HCT116 (cell line): ENCODE data around the gene CDC6. TPM values are rescaled to one million over a fixed set of nuclear protein-coding genes. Genes with fewer than 3 reads are reported as not detected.

ENCODE experiments used
- ATAC-seq: fragments of 200-7000 bp; cut with Tn5 transposase; 2 replicates; pipeline ENCODE4 v1.9.1; 2020; ENCODE audit warnings: mild to moderate bottlenecking, moderate library complexity
- BruUV-seq: library from RNA; stranded (reverse); fragments of 400-500 nt; replicated peaks from 2 replicates; lab custom pipeline; 2021; lab: Mats Ljungman, UMichigan
- CTCF ChIA-PET: fragments of 300-600 bp; sonication (Branson Sonifier 250); formaldehyde crosslinking; loops from one replicate; lab custom pipeline; 2021; ENCODE audit warnings: antibody characterized with exemption; lab: Charles Lee
- POLR2A ChIA-PET: fragments of 300-600, 350-600 bp; sonication (Branson Sonifier 250); formaldehyde crosslinking; loops from one replicate; lab custom pipeline; 2021; ENCODE audit warnings: antibody characterized with exemption; lab: Charles Lee
- RAD21 ChIA-PET, 2 experiments: fragments of 300-600 bp; sonication (Branson Sonifier 250); formaldehyde crosslinking; loops; one replicate each; lab custom pipeline; 2023; ENCODE audit warnings: low total read pairs in 2 of 2; ENCODE audit not compliant: uncharacterized antibody in 2 of 2, unreplicated experiment in 2 of 2, low non-redundant PET in 1 of 2; lab: Charles Lee
- DNase-seq: peaks from one replicate; pipeline ENCODE4 v3.0.0-alpha.2; 2010; ENCODE audit warnings: low read depth, low spot score
- H2AFZ ChIP-seq: fragments of 200-600 bp; shearing (Covaris generic), sonication (generic); 2 replicates; pipeline ENCODE4 v1.6.1; 2017; ENCODE audit warnings: low read depth, mixed run types, mixed read lengths, antibody characterized with exemption, low read length; ENCODE audit not compliant: poor library complexity, severe bottlenecking
- H3K27ac ChIP-seq: 2 replicates; pipeline ENCODE4 v1.5.1; 2012; ENCODE audit warnings: low read depth, low read length
- H3K27me3 ChIP-seq: fragments of 200-600 bp; sonication (generic); 2 replicates; pipeline ENCODE4 v1.6.1; 2016; ENCODE audit warnings: mixed run types, low read length, mixed read lengths; ENCODE audit not compliant: insufficient read depth
- H3K36me3 ChIP-seq, 2 experiments: fragments of 200-500 bp in 1 of 2; fragments of 200-600 bp in 1 of 2; sonication (Bioruptor generic) in 1 of 2; sonication (generic) in 1 of 2; 2 replicates each; pipeline versions ENCODE4 v1.5.1 to v1.6.1; 2014 to 2016; ENCODE audit warnings: low read length in 2 of 2, inconsistent platforms in 1 of 2, mixed read lengths in 1 of 2, mixed run types in 1 of 2; ENCODE audit not compliant: insufficient read depth in 2 of 2, control insufficient read depth in 1 of 2
- H3K4me1 ChIP-seq, 2 experiments: fragments of 200-600 bp in 1 of 2; sonication (generic) in 1 of 2; 2 replicates each; pipeline versions ENCODE4 v1.5.1 to v1.6.1; 2012 to 2017; ENCODE audit warnings: low read length in 2 of 2, inconsistent platforms in 1 of 2, mild to moderate bottlenecking in 1 of 2, mixed read lengths in 1 of 2, mixed run types in 1 of 2, moderate library complexity in 1 of 2; ENCODE audit not compliant: insufficient read depth in 2 of 2, control insufficient read depth in 1 of 2
- H3K4me2 ChIP-seq: fragments of 200-600 bp; sonication (generic); 2 replicates; pipeline ENCODE4 v1.6.1; 2017; ENCODE audit warnings: mixed run types, low read length, mixed read lengths
- H3K4me3 ChIP-seq, 2 experiments: fragments of 200-600 bp in 1 of 2; sonication (generic) in 1 of 2; replicated peaks in 1 of 2; 2 replicates each; pipeline ENCODE4 v1.5.1; 2011 to 2016; ENCODE audit warnings: low read length in 2 of 2, control low read depth in 1 of 2, low read depth in 1 of 2, mild to moderate bottlenecking in 1 of 2, mixed read lengths in 1 of 2, mixed run types in 1 of 2
- H3K79me2 ChIP-seq: fragments of 200-600 bp; sonication (generic); 2 replicates; pipeline ENCODE4 v1.6.1; 2017; ENCODE audit warnings: mild to moderate bottlenecking, mixed run types, low read length, moderate library complexity, mixed read lengths; ENCODE audit not compliant: insufficient read depth
- H3K9ac ChIP-seq: fragments of 200-600 bp; sonication (generic); 2 replicates; pipeline ENCODE4 v1.6.1; 2016; ENCODE audit warnings: low read length, mixed read lengths
- H3K9me2 ChIP-seq: fragments of 200-600 bp; sonication (generic), shearing (Covaris generic); 2 replicates; pipeline ENCODE4 v1.6.1; 2017; ENCODE audit warnings: mixed run types, mild to moderate bottlenecking, moderate library complexity; ENCODE audit not compliant: insufficient read depth
- H3K9me3 ChIP-seq, 2 experiments: fragments of 200-500 bp in 1 of 2; fragments of 200-600 bp in 1 of 2; sonication (Bioruptor generic) in 1 of 2; sonication (generic) in 1 of 2; 2 replicates each; pipeline ENCODE4 v1.6.1; 2014 to 2017; ENCODE audit warnings: low read length in 2 of 2, mixed read lengths in 2 of 2, inconsistent platforms in 1 of 2, low read depth in 1 of 2, mild to moderate bottlenecking in 1 of 2, mixed run types in 1 of 2, moderate library complexity in 1 of 2; ENCODE audit not compliant: control insufficient read depth in 1 of 2, insufficient read depth in 1 of 2
- H4K20me1 ChIP-seq: fragments of 200-600 bp; sonication (generic), shearing (Covaris generic); 2 replicates; pipeline ENCODE4 v1.6.1; 2017; ENCODE audit warnings: mixed run types, mild to moderate bottlenecking, moderate library complexity; ENCODE audit not compliant: insufficient read depth
- ATF3 ChIP-seq: IDR thresholded peaks from 2 replicates; pipeline ENCODE4 v1.6.1; 2012
- CBX3 ChIP-seq: IDR thresholded peaks from 2 replicates; pipeline ENCODE4 v1.6.1; 2012; ENCODE audit warnings: low read depth
- ELF1 ChIP-seq: IDR thresholded peaks from 2 replicates; pipeline ENCODE4 v1.6.1; 2012; ENCODE audit warnings: low read depth, borderline replicate concordance
- FOSL1 ChIP-seq: IDR thresholded peaks from 2 replicates; pipeline ENCODE4 v1.6.1; 2012; ENCODE audit warnings: low read depth
- JUND ChIP-seq: IDR thresholded peaks from 2 replicates; pipeline ENCODE4 v1.6.1; 2012
- REST ChIP-seq: IDR thresholded peaks from 2 replicates; pipeline ENCODE4 v1.6.1; 2012; ENCODE audit warnings: low read depth
- SP1 ChIP-seq: IDR thresholded peaks from 2 replicates; pipeline ENCODE4 v1.6.1; 2012; ENCODE audit warnings: low read depth
- SRF ChIP-seq: IDR thresholded peaks from 2 replicates; pipeline ENCODE4 v1.6.1; 2012; ENCODE audit warnings: low read depth
- YY1 ChIP-seq: IDR thresholded peaks from 2 replicates; pipeline ENCODE4 v1.6.1; 2011; ENCODE audit warnings: low read length, low read depth, moderate library complexity, mild to moderate bottlenecking; ENCODE audit not compliant: insufficient replicate concordance; ENCODE audit errors: extremely low read depth
- ZFX ChIP-seq: fragments of 450-650 bp; IDR thresholded peaks from 2 replicates; pipeline ENCODE4 v1.6.1; 2017
- ZNF274 ChIP-seq: fragments of 200-500 bp; sonication (Bioruptor generic); IDR thresholded peaks from 2 replicates; pipeline ENCODE4 v1.6.1; 2014; ENCODE audit warnings: mild to moderate bottlenecking, low read depth, low read length, inconsistent platforms
- intact Hi-C: fragments of 100-400 bp; cut with micrococcal nuclease; formaldehyde crosslinking; loops from 2 replicates; pipeline ENCODE4 v1.10.0; 2022
- total RNA-seq: library from RNA; stranded (reverse); gene quantifications from one replicate; pipeline ENCODE4 v1.2.1, GENCODE V29; 2021; ENCODE audit not compliant: unreplicated experiment
- TF ChIP-seq, protein P1 (sequence below): IDR thresholded peaks from 2 replicates; pipeline ENCODE4 v1.6.1; 2012

The CDC6 gene
- total RNA-seq, 1 experiment from 2014 or later: 117 TPM

- no peak for TF ChIP-seq REST
- TF ChIP-seq SRF: no peak
- no peak for TF ChIP-seq YY1
- TF ChIP-seq SP1: no peak
Observed at GRCh38 chr17:40326014-40326831, 38.5 kb downstream of the CDC6 start (continued).

DNA sequence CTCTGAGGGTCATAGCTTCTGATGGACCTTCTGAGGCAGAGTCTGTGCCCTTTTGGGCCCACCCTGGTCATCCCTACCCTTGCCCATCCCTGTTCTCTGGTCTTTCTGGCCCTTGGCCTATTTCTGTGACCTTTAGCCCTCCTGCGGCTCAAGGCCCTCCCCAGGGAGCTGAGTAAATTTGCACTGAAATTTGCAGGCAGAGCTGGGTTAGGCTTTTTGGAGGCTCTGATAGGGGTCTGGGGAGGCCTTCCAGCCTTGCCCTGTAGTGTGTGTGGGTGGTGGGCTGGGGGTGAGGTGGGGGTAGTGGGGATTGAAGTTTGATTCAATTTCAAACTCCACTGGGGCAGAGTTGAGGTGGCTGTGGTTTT is 39.1 kb downstream of the CDC6 start:
- no peak for TF ChIP-seq ZNF274
- no peak for TF ChIP-seq JUND
- no peak for TF ChIP-seq FOSL1
- TF ChIP-seq ZFX: no peak
- no peak for TF ChIP-seq ATF3
- no peak for TF ChIP-seq SP1
- no peak for TF ChIP-seq ELF1
- TF ChIP-seq CBX3: no peak
- TF ChIP-seq, protein P1, sequence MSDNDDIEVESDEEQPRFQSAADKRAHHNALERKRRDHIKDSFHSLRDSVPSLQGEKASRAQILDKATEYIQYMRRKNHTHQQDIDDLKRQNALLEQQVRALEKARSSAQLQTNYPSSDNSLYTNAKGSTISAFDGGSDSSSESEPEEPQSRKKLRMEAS: no peak
- Histone ChIP-seq H4K20me1 (no peaks in the 10 kb centered on the region), H3K4me3 (no peak overlapping the region), H3K4me2 (no peak overlapping the region), H3K9me2 (no peaks in the 10 kb centered on the region), H3K27ac (no peak overlapping the region), H3K4me1 (peaks cover 34 to 38% of the 10 kb centered on the region in 2 experiments), H3K79me2 (peaks cover 89% of the 10 kb centered on the region), H3K9ac (no peak overlapping the region), H2AFZ (no peak overlapping the region), H3K9me3 (no peaks in the 10 kb centered on the region), H3K27me3 (no peaks in the 10 kb centered on the region), H3K36me3 (peaks cover 0 to 4% of the 10 kb centered on the region in 2 experiments; a peak in 2 of 4 replicates)
- ATAC-seq (no peak), DNase-seq (no peak)
- CTCF ChIA-PET: interaction anchor here (2.4 kb wide), 1 partner anchor 11 kb away, joined by 6 read pairs; no protein-coding TSS in a partner anchor
- intact Hi-C loops: no loop called here
- POLR2A ChIA-PET: interaction anchor here (1.7 kb wide), 1 partner anchor 10 kb away, joined by 8 read pairs; no protein-coding TSS in a partner anchor
- no TSS peak for BruUV-seq
- RAD21 ChIA-PET: no interaction called here
